Measurements from ENCODE around the gene FGD4. TPM values are rescaled to one million over a fixed set of nuclear protein-coding genes. Genes with fewer than 3 reads are reported as not detected.

The FGD4 gene
- total RNA-seq, 4 donors from 2014 or later = 13.8 to 34.6 (median 20.8) TPM

DNA sequence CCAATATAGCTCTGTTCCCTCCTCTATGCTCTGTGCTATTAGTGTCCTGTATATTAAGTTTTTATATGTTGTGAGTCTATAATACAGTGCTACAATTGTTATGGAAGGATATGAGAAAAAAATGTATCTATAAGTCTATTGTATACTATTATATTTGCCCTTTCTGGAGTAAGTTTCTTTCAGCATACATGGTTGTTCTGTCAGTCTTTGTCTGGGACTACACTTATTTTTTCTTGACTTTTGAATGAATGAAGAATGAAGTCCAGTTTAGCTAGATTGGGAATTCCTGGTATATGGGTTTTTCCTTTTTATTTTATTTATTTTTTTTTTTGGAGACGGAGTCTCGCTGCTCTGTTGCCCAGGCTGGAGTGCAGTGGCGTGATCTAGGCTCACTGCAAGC is 203.7 kb downstream of the FGD4 start:
- TF ChIP-seq, protein P1, sequence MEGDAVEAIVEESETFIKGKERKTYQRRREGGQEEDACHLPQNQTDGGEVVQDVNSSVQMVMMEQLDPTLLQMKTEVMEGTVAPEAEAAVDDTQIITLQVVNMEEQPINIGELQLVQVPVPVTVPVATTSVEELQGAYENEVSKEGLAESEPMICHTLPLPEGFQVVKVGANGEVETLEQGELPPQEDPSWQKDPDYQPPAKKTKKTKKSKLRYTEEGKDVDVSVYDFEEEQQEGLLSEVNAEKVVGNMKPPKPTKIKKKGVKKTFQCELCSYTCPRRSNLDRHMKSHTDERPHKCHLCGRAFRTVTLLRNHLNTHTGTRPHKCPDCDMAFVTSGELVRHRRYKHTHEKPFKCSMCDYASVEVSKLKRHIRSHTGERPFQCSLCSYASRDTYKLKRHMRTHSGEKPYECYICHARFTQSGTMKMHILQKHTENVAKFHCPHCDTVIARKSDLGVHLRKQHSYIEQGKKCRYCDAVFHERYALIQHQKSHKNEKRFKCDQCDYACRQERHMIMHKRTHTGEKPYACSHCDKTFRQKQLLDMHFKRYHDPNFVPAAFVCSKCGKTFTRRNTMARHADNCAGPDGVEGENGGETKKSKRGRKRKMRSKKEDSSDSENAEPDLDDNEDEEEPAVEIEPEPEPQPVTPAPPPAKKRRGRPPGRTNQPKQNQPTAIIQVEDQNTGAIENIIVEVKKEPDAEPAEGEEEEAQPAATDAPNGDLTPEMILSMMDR (IDR thresholded peaks at IDR 0.05) = no peak
- no peak for TF ChIP-seq POLR2A (IDR thresholded peaks at IDR 0.05)
- Histone ChIP-seq H3K9me3 (no peaks in the 10 kb centered on the region), H3K36me3 (no peaks in the 10 kb centered on the region), H3K4me1 (no peaks in the 10 kb centered on the region), H3K27me3 (no peaks in the 10 kb centered on the region), H3K27ac (no peak overlapping the region), H3K4me3 (no peak overlapping the region)
- no peak for DNase-seq
- intact Hi-C loops (cut with DNase I; ENCODE audit: low total_unique reads) = no loop called here

DNA sequence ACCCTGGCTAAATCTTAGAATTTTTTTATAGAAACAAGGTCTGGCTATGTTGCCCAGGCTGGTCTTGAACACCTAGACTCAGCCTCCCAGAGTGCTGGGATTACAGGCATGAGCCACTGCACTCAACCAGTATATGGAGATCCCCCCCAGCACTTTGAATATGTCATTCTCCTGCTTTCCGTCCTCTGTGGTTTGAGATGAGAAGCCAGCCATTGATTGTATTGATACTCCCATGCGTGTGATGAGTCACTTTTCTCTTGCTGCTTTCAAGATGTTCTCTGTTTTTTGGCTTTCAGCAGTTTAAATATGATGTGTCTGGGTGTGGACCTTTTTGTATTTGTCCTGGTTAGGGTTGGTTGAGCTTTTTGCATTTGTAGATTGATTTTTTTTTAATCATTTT is 204.5 kb downstream of the FGD4 start:
- intact Hi-C loops (cut with DNase I; ENCODE audit: low total_unique reads) = no loop called here

DNA sequence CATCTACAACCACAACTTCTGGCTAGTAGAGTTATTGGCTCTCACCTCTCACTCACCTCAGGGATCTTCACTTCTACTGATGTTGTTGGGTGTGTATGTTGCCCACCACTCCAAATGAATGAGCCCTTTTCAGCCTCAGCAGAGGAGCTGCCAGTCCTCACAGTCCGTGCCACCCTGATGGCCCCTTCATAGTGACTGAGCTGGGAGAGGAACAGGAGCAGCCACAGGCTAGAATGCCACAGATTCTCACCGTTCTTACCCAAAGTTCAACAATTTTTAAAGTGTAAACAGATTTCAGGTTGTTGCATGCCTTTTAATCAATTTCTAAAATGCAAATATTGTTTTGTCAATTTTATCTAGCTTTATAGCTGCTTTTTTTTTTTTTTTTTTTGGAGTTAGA is 205.2 kb downstream of the FGD4 start:
- intact Hi-C loops (cut with DNase I; ENCODE audit: low total_unique reads) = no loop called here
- DNase-seq = no peak
- H3K27me3 ChIP-seq = no peaks in the 10 kb centered on the region
- no peak overlapping the region for H3K27ac ChIP-seq
- no peak overlapping the region for H3K4me3 ChIP-seq
- TF ChIP-seq, protein P1 (IDR thresholded peaks at IDR 0.05) = no peak
- TF ChIP-seq POLR2A (IDR thresholded peaks at IDR 0.05) = no peak
- H3K36me3 ChIP-seq = no peaks in the 10 kb centered on the region
- H3K4me1 ChIP-seq = no peaks in the 10 kb centered on the region
- H3K9me3 ChIP-seq = no peaks in the 10 kb centered on the region

More for the DNA sequence above, 204.5 kb downstream of the FGD4 start:
- TF ChIP-seq, protein P1 (IDR thresholded peaks at IDR 0.05) = no peak
- no peak for TF ChIP-seq POLR2A (IDR thresholded peaks at IDR 0.05)
- Histone ChIP-seq H3K9me3 (no peaks in the 10 kb centered on the region), H3K4me3 (no peak overlapping the region), H3K36me3 (no peaks in the 10 kb centered on the region), H3K4me1 (no peaks in the 10 kb centered on the region), H3K27ac (no peak overlapping the region), H3K27me3 (no peaks in the 10 kb centered on the region)
- no peak for DNase-seq

DNA sequence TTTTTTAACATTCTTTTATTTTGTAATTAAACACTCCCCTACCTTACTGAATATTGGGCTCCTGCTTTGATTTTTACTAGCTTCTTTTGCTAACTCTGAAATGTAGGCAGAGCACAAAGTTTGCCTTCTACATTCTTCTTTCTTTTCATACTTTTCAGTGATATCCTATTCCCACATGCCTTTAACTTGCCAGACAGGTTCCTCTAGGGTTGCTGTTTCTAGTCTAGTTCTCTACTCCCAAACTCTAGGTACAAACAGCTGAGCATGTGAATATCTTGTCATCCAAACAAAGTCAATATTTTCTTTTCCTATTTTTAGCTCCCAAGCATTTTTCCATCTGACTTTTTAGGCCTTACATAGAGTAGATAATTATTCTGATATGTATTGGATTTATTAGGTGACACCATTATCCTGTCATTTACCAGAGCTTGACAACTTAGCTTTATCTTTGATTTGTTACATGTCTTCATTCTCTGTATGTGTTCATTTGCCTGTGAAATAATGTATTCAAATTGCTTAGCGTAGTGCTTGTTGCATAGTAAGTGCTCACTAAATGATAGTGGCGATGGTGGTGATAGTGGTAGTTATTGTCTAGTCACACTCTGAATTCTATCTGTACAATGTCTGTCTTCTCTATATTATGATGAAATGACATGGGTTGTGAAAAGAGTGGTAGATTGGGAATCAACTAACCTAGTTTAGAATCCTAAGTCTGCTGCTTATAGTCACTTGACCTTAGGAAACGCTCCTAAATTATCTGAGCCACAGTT is 206.2 kb downstream of the FGD4 start:
- Histone ChIP-seq H3K4me3 (no peak overlapping the region), H3K27ac (no peak overlapping the region), H3K36me3 (no peaks in the 10 kb centered on the region), H3K4me1 (no peaks in the 10 kb centered on the region), H3K27me3 (no peaks in the 10 kb centered on the region), H3K9me3 (no peaks in the 10 kb centered on the region)
- intact Hi-C loops (cut with DNase I; ENCODE audit: low total_unique reads) = no loop called here
- TF ChIP-seq POLR2A (IDR thresholded peaks at IDR 0.05) = no peak
- no peak for DNase-seq

DNA sequence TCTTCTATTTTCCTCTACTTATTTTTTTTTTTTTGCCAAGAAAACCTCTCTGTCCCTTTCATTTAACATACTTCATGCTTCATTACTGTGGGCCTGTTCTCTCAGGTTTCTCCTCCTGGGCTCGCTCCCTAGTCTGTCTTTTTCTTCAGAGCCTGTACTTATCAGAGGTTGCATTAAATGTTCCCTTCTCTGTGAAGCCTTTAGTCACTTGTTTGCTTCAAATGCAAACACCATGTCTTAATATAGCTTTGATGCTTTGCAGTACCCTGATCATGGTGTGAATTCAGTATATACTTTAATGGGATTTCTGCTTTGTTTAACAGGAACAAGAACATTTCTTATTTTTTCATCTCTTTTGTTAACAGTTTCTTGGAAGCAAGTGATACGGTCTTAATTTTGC is 207.1 kb downstream of the FGD4 start:
- Histone ChIP-seq H3K4me3 (no peak overlapping the region), H3K36me3 (no peaks in the 10 kb centered on the region), H3K4me1 (no peaks in the 10 kb centered on the region), H3K27me3 (no peaks in the 10 kb centered on the region), H3K9me3 (no peaks in the 10 kb centered on the region), H3K27ac (no peak overlapping the region)
- no peak for TF ChIP-seq POLR2A (IDR thresholded peaks at IDR 0.05)
- TF ChIP-seq, protein P1 (IDR thresholded peaks at IDR 0.05) = no peak
- DNase-seq = no peak
- intact Hi-C loops (cut with DNase I; ENCODE audit: low total_unique reads) = no loop called here
